ENCODE measurements around the gene CARS1. TPM values are rescaled to one million over a fixed set of nuclear protein-coding genes. Genes with fewer than 3 reads are reported as not detected.

Gene CARS1
- total RNA-seq, 1 donor from 2014 or later, result 69.4 TPM

GRCh38 chr11:2963112-2963754 lies 94.0 kb downstream of the CARS1 start:
- DNase-seq (ENCODE audit: low spot score), result no peak

- no peak for DNase-seq (ENCODE audit: low spot score)
Measured at GRCh38 chr11:2961080-2961479, 96.1 kb downstream of the CARS1 start.

- DNase-seq (ENCODE audit: low spot score), result no peak
Measured at GRCh38 chr11:2960139-2960538, 97.1 kb downstream of the CARS1 start.

GRCh38 chr11:2958251-2958650 lies 99.0 kb downstream of the CARS1 start:
- no peak for DNase-seq (ENCODE audit: low spot score)

- no peak for DNase-seq (ENCODE audit: low spot score)
Measured at GRCh38 chr11:2955906-2956476, 101.2 kb downstream of the CARS1 start.

GRCh38 chr11:2954263-2954662 lies 103.0 kb downstream of the CARS1 start:
- DNase-seq (ENCODE audit: low spot score), result no peak

- DNase-seq (ENCODE audit: low spot score), result no peak
Measured at GRCh38 chr11:2952290-2952689, 104.9 kb downstream of the CARS1 start.

- no peak for DNase-seq (ENCODE audit: low spot score)
Measured at GRCh38 chr11:2951231-2952110, 105.8 kb downstream of the CARS1 start.

Other genes with a start within 250 kb of the CARS1 start
- 252 TPM for gene CDKN1C, start 171.6 kb downstream of the CARS1 start, total RNA-seq
- 6.8 TPM for gene PHLDA2, start 128.0 kb downstream of the CARS1 start, total RNA-seq
- gene NAP1L4, start 65.1 kb downstream of the CARS1 start, total RNA-seq, result 96.1 TPM
- 41.4 TPM for gene OSBPL5, start 107.9 kb upstream of the CARS1 start, total RNA-seq
- not detected for gene MRGPRG, start 161.4 kb upstream of the CARS1 start, total RNA-seq
- not detected for gene MRGPRE, start 175.0 kb upstream of the CARS1 start, total RNA-seq

Measured in mesenteric fat pad (tissue), 1 donor.